Lower leg skin (tissue), 4 donors: ENCODE measurements around the gene EGLN2. TPM values are rescaled to one million over a fixed set of nuclear protein-coding genes. Genes with fewer than 3 reads are reported as not detected.
"Not testable (repeated sequence)": the region's sequence is repeated elsewhere in the genome, so short reads cannot be mapped to it uniquely, and the experiment has no call there.

Experiments
- DNase-seq, 2 donors: peaks; one replicate each; pipeline ENCODE4 v3.0.0-alpha.2; 2019; ENCODE audit warnings: low spot score in 2 of 2
- H3K4me3 ChIP-seq: fragments of 200-600 bp; sonication (generic); 2 replicates; pipeline ENCODE4 v1.5.1; 2017; ENCODE audit warnings: mild to moderate bottlenecking, low read depth; ENCODE audit not compliant: poor library complexity, severe bottlenecking
- POLR2A ChIP-seq, 2 donors: fragments of 450-650 bp; IDR thresholded peaks; one replicate each; pipeline ENCODE4 v1.6.1; 2016 to 2017; ENCODE audit warnings: antibody characterized with exemption in 2 of 2, mild to moderate bottlenecking in 1 of 2, moderate library complexity in 1 of 2
- WGBS, 2 donors: methylation state at CpG; one replicate each; pipeline ENCODE4 v1.1.5; 2018; 5-methylcytosine and 5-hydroxymethylcytosine counted together
- intact Hi-C: fragments of 100-400 bp; cut with DNase I; formaldehyde crosslinking; loops from one replicate; pipeline ENCODE4 v1.15.0; 2023; ENCODE audit warnings: low total_unique reads
- total RNA-seq, 4 donors: library from RNA; depleted of rRNA; stranded (reverse); fragments of >200 nt; gene quantifications; one replicate each; pipeline ENCODE4 v1.1.0, GENCODE V29; 2016
- TF ChIP-seq, protein P1 (sequence below), 3 donors: fragments of 450-650 bp; IDR thresholded peaks; one replicate each; pipeline ENCODE4 v1.5.1; 2016; ENCODE audit warnings: antibody characterized with exemption in 3 of 3, mild to moderate bottlenecking in 3 of 3, moderate library complexity in 2 of 3

The EGLN2 gene
- total RNA-seq, 4 donors from 2014 or later: 34.4 to 52.8 (median 45.1) TPM

DNA sequence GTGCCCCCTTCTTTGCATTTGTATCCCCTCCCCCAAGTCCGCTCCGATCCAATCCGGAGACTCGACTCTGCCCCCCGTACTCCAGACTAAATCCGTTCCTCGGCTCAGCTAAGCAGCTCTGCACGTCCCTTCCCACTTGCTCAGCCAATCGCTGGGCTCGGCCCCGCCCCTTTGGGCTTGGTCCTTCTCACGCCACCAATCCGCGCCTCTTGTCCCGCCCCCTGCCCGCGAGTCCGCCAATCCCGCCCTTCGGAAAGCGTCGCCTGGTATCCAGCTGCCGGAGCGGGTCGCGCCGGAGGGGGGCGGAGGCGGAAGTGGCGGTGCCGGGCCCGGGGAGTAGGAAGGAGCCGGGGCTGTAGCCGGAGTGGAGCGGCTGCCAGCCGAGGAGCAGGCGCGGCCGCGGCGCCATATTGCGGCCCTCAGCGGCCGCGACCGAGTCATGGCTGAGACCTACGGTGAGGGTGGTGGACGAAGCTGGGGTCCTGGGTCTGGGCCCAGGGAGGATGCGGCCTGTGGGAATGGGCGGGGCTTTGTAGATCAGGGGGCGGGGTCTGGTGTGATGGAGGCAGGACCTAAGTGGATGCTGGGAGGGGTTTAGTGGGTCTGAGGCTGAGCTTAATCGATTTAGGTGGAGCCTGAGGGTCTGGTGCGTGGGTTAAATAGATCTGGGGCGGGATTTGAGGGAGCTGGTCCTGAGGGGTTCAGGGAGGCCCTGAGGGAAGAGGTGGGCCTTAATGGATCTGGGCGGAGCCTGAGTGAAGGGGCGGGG is 20.9 kb upstream of the EGLN2 start, which contains the start of gene RAB4B:
Gene RAB4B (plus strand): TSS at position 311 of the 769 bp plus-strand sequence. CDS start 129 bp downstream, at position 440.
- H3K4me3 ChIP-seq: peak within 1 kb of the TSS; percentile 54
- DNase-seq: peak; percentile 100
- intact Hi-C loops: no loop called here
- no peak for TF ChIP-seq POLR2A (IDR thresholded peaks at IDR 0.05)
- TF ChIP-seq, protein P1, sequence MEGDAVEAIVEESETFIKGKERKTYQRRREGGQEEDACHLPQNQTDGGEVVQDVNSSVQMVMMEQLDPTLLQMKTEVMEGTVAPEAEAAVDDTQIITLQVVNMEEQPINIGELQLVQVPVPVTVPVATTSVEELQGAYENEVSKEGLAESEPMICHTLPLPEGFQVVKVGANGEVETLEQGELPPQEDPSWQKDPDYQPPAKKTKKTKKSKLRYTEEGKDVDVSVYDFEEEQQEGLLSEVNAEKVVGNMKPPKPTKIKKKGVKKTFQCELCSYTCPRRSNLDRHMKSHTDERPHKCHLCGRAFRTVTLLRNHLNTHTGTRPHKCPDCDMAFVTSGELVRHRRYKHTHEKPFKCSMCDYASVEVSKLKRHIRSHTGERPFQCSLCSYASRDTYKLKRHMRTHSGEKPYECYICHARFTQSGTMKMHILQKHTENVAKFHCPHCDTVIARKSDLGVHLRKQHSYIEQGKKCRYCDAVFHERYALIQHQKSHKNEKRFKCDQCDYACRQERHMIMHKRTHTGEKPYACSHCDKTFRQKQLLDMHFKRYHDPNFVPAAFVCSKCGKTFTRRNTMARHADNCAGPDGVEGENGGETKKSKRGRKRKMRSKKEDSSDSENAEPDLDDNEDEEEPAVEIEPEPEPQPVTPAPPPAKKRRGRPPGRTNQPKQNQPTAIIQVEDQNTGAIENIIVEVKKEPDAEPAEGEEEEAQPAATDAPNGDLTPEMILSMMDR (IDR thresholded peaks at IDR 0.05): no peak
- 1% methylated on average over 54 to 56 of the region's 56 CpGs for WGBS, 2 donors

DNA sequence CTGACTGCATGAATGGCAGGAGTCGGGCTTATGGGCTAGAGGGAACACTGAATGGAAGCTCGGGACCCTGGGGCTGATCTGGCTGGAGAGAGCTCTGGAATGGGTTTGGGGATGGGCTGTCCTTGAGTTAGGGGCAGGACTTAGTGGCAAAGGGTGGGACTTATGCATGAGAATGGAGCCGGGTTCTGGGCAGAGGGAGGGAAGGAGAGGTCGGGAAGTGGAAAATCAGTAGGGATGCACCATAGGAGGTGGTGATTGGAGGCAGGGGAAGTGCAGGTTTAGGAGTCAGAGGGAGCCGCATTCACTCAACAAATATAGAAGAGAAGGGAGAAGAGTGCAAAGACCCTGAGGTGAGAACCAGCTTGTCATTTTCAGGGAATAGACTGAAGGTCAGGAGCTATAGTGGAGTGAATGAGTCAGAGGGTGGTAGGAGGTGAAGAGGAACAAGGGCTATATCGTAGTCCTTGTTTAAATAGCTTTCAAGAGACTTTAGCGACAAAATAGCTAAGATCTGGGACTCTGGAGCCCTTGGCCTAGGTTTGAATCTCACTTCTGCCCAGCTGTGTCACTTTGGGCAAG is 20.2 kb upstream of the EGLN2 start:
- no peak for DNase-seq
- intact Hi-C loops: no loop called here
- TF ChIP-seq, protein P1 (IDR thresholded peaks at IDR 0.05): no peak
- no peak for TF ChIP-seq POLR2A (IDR thresholded peaks at IDR 0.05)
- H3K4me3 ChIP-seq: peak overlapping the region; percentile 54
- 14 to 19% methylated on average over 7 of the region's 7 CpGs for WGBS, 2 donors

- WGBS, 2 donors: 96 to 97% methylated on average over 5 of the region's 5 CpGs
Measured at GRCh38 chr19:40780582-40780981, 18.4 kb upstream of the EGLN2 start.

DNA sequence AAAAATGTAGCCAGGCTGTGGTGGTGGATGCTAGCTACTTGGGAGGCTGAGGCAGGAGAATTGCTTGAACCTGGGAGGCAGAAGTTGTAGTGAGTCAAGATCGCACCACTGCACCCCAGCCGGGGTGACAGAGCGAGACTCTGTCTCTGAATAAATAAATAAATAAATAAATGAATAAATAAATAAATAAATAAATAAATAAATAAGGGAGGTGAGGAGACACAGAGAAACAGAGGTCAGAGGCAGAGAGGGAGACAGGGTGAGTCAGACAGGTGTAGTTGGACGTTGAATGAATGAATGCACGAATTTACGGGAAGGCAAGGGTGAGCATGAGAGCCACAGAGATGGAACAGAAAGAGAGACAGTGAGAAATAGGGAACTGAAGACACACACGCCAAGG is 17.9 kb upstream of the EGLN2 start:
- DNase-seq: no peak
- H3K4me3 ChIP-seq: no peak overlapping the region
- intact Hi-C loops: no loop called here
- TF ChIP-seq POLR2A (IDR thresholded peaks at IDR 0.05): no peak
- TF ChIP-seq, protein P1 (IDR thresholded peaks at IDR 0.05): no peak
- 95 to 98% methylated on average over 7 of the region's 7 CpGs for WGBS, 2 donors

More at GRCh38 chr19:40780582-40780981, 18.4 kb upstream of the EGLN2 start:
- intact Hi-C loops: no loop called here
- no peak overlapping the region for H3K4me3 ChIP-seq
- no peak for DNase-seq
- TF ChIP-seq, protein P1 (IDR thresholded peaks at IDR 0.05): no peak
- TF ChIP-seq POLR2A (IDR thresholded peaks at IDR 0.05): no peak

DNA sequence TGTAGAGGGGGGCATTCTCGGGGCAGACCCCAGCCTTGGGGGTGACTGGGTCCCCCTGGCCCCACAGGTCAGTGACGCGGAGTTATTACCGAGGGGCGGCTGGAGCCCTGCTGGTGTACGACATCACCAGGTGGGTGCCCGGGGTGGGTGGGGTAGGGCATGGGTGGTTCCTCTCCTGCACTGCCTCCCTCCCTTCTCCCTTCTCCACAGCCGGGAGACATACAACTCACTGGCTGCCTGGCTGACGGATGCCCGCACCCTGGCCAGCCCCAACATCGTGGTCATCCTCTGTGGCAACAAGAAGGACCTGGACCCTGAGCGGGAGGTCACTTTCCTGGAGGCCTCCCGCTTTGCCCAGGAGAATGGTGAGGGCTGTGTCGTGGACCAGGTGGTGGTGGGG is 15.3 kb upstream of the EGLN2 start:
- H3K4me3 ChIP-seq: no peak overlapping the region
- TF ChIP-seq POLR2A (IDR thresholded peaks at IDR 0.05): no peak
- TF ChIP-seq, protein P1 (IDR thresholded peaks at IDR 0.05): no peak
- intact Hi-C loops: no loop called here
- no peak for DNase-seq
- 93 to 96% methylated on average over 13 to 14 of the region's 14 CpGs for WGBS, 2 donors

- H3K4me3 ChIP-seq, intact Hi-C loops, DNase-seq: not testable (repeated sequence)
- WGBS, 2 donors: 97 to 100% methylated on average over 2 of the region's 2 CpGs
Measured at GRCh38 chr19:40784146-40784545, 14.8 kb upstream of the EGLN2 start.
